ENCODE data around the gene STX5. TPM values are rescaled to one million over a fixed set of nuclear protein-coding genes. Genes with fewer than 3 reads are reported as not detected.
A peak's percentile ranks its signal among the peaks of the same experiment; 100 is the strongest.

STX5 gene
- total and polyA plus RNA-seq, 9 of the 15 experiments (the other 6 are each of a cell fraction or from before 2014, with no cell fraction given), result 2.8 to 28.6 (median 23.7) TPM

- no peak for TF ChIP-seq SRSF9 (IDR thresholded peaks at IDR 0.05; ENCODE audit: borderline replicate concordance, low read depth, low read length)
- no peak for TF ChIP-seq ZNF57 (CRISPR knock-in tag; IDR thresholded peaks at IDR 0.05)
- no peak for TF ChIP-seq ELF4 (CRISPR knock-in tag; IDR thresholded peaks at IDR 0.05)
- no peak for TF ChIP-seq ZBTB7A (IDR thresholded peaks at IDR 0.05; ENCODE audit: borderline replicate concordance, control insufficient read depth, low read depth, low read length)
- no peak for TF ChIP-seq LCOR (CRISPR knock-in tag; IDR thresholded peaks at IDR 0.05)
- no peak for TF ChIP-seq ZNF76 (CRISPR knock-in tag; IDR thresholded peaks at IDR 0.05; ENCODE audit: borderline replicate concordance)
- no peak for TF ChIP-seq ZNF609 (CRISPR knock-in tag; IDR thresholded peaks at IDR 0.05; ENCODE audit: borderline replicate concordance)
- TF ChIP-seq ETV1 (tag; conservative IDR thresholded peaks at IDR 0.05; ENCODE audit: low read depth), result no peak
- TF ChIP-seq USF1 (CRISPR knock-in tag; IDR thresholded peaks at IDR 0.05), result no peak
- TF ChIP-seq MEIS2 (IDR thresholded peaks at IDR 0.05; ENCODE audit: partially characterized antibody), result no peak
- TF ChIP-seq ZNF444 (CRISPR knock-in tag; IDR thresholded peaks at IDR 0.05), result no peak
- no peak for TF ChIP-seq ZNF280A (IDR thresholded peaks at IDR 0.05; ENCODE audit: low read depth, partially characterized antibody)
- TF ChIP-seq POLR2AphosphoS5 (IDR thresholded peaks at IDR 0.05; ENCODE audit: control insufficient read depth, insufficient read depth, low read depth, low read length), result no peak
- no peak for TF ChIP-seq TCFL5 (CRISPR knock-in tag; conservative IDR thresholded peaks at IDR 0.05)
- no peak for TF ChIP-seq TFAP4 (CRISPR knock-in tag; IDR thresholded peaks at IDR 0.05; ENCODE audit: borderline replicate concordance)
- peak; percentile 14; the same call in 1 of the 2 replicates for TF ChIP-seq ZFX (CRISPR knock-in tag; IDR thresholded peaks at IDR 0.05)
- TF ChIP-seq ZNF239 (CRISPR knock-in tag; IDR thresholded peaks at IDR 0.05), result no peak
- TF ChIP-seq CCNT2 (IDR thresholded peaks at IDR 0.05; ENCODE audit: borderline replicate concordance, extremely low read depth, insufficient read length, low read depth, low read length), result no peak
- TF ChIP-seq RAD21 (CRISPR knock-in tag; conservative IDR thresholded peaks at IDR 0.05 in 1 of 2, IDR thresholded peaks at IDR 0.05 in 1 of 2), result no peak
- TF ChIP-seq KLF1 (tag; IDR thresholded peaks at IDR 0.05), result 0 out of 2 replicates have a peak, but pooled peaks have one; percentile 12
Observed at GRCh38 chr11:62856333-62856895, 24.6 kb upstream of the STX5 start (continued).

All from K562 (cell line).